K562 (cell line): ENCODE results near the gene AKT1. TPM values are rescaled to one million over a fixed set of nuclear protein-coding genes. Genes with fewer than 3 reads are reported as not detected.

Experiments used
- BHLHE40 ChIP-seq: IDR thresholded peaks from 2 replicates; pipeline ENCODE4 v1.6.1; 2011; ENCODE audit warnings: low read length, improper control_type of control experiment
- FOXK2 ChIP-seq, 2 experiments: fragments of 450-650 bp; IDR thresholded peaks in 1 of 2; conservative IDR thresholded peaks in 1 of 2; 2 replicates each; pipeline ENCODE4 v1.6.1; 2016; ENCODE audit warnings: low read depth in 2 of 2, mild to moderate bottlenecking in 1 of 2
- IFI16 ChIP-seq: fragments of 250-450 bp; sonication (Bioruptor Pico); IDR thresholded peaks from 2 replicates; pipeline ENCODE4 v2.1.2; 2022; ENCODE audit warnings: mild to moderate bottlenecking, inconsistent platforms
- MYBL2 ChIP-seq, 2 experiments: fragments of 450-650 bp in 1 of 2; sonication (generic) in 1 of 2; formaldehyde crosslinking in 1 of 2; IDR thresholded peaks; 2 replicates each; pipeline versions ENCODE4 v1.6.1 to v1.8.1; 2017 to 2022; ENCODE audit warnings: borderline replicate concordance in 1 of 2, inconsistent platforms in 1 of 2, low read depth in 1 of 2, mild to moderate bottlenecking in 1 of 2, missing genetic modification reagents in 1 of 2, moderate library complexity in 1 of 2
- ZBTB8A ChIP-seq: fragments of 450-650 bp; IDR thresholded peaks from 2 replicates; pipeline ENCODE4 v1.6.1; 2018; ENCODE audit warnings: mild to moderate bottlenecking, moderate library complexity; ENCODE audit not compliant: partially characterized antibody
- polyA plus RNA-seq, 8 experiments: library from polyadenylated mRNA; depleted of rRNA in 4 of 8; stranded (reverse) in 5 of 8; unstranded in 3 of 8; fragments of >200 nt; fragmentation: Nextera tagmentation in 2 of 8; fragmentation: Illumina TruSeq in 1 of 8; extraction: Ambion mirVana in 2 of 8; extraction: Trizol in 1 of 8; gene quantifications; 2 replicates each; pipeline versions ENCODE4 v1.2.1 to v1.2.3, GENCODE V29; 2011 to 2014; ENCODE audit warnings: inconsistent platforms in 1 of 8, missing spikeins in 1 of 8
- total RNA-seq, 7 experiments: library from RNA; depleted of rRNA in 6 of 7; stranded (reverse); fragments of >200 nt in 6 of 7; fragmentation: Illumina TruSeq in 2 of 7; extraction: Trizol in 2 of 7; gene quantifications; 2 replicates each; pipeline versions ENCODE4 v1.2.1 to v1.2.3, GENCODE V29; 2011 to 2021; ENCODE audit warnings: low replicate concordance in 1 of 7
- TF ChIP-seq, protein P1 (sequence below): fragments of 250-450 bp; sonication (Bioruptor Pico); IDR thresholded peaks from 2 replicates; pipeline ENCODE4 v1.5.0; 2022; ENCODE audit warnings: mild to moderate bottlenecking
- TF ChIP-seq, protein P2 (sequence below), 2 experiments: fragments of 450-650 bp; IDR thresholded peaks; 2 replicates each; pipeline ENCODE4 v1.6.1; 2018; ENCODE audit warnings: mild to moderate bottlenecking in 2 of 2, low read depth in 1 of 2; ENCODE audit not compliant: partially characterized antibody in 2 of 2
- TF ChIP-seq, protein P3 (sequence below): fragments of 200-600 bp; sonication (generic); IDR thresholded peaks from one replicate; pipeline ENCODE4 v1.6.1; 2012; ENCODE audit warnings: mild to moderate bottlenecking, low read depth, low read length, inconsistent platforms

Gene AKT1
- total and polyA plus RNA-seq, 9 of the 15 experiments (the other 6 are each of a cell fraction or from before 2014, with no cell fraction given), result 0.49 to 132 (median 75.1) TPM

DNA sequence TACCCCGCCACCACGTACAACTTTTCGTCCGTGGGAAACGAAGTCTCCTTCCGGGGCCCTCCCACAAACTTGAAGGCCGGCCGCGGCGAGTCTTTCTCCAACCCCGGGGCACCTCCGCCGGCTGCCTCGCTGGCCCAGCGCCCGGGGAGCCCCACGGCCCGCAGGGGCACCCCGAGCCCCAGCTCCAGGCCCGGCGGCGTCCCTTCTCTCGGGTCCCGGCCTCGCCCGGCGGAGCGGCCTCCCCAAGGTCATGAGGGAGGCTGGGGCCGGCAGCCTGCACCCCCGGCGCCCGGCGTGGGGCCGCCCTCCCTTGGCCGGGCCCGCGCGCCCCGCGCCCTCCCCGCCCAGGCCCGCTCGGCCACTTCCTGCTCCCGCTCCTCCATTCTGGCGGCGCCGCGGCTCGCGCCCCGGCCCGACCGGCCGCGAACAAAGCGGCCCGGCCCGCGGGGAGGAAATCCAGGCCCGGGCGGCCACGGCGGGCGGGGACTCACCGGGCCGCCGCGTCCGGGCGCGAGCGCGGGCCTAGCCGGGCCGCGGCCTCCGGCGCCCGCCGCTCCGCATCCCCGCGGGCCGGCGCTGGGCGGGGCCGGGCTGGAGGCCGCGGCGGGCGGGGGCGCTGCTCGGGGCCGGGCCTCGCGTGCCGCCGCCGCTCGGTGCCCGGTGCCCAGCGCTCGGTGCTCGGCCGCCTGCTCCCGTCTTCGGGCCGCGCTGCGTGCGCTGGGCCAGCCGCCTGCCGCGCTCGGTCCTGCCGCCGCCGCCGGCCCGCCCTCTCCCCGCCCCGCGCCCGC, at the start of gene AKT1 (continued):
- TF ChIP-seq BHLHE40 (no peak), ZBTB8A (no peak), MYBL2 (IDR thresholded peaks at IDR 0.05; ENCODE audit: low read depth) (no peak), MYBL2 (CRISPR knock-in tag; IDR thresholded peaks at IDR 0.05; ENCODE audit: borderline replicate concordance) (no peak), IFI16 (no peak), FOXK2 (conservative IDR thresholded peaks at IDR 0.05 in 1 of 2, IDR thresholded peaks at IDR 0.05 in 1 of 2; ENCODE audit: low read depth in 2 of 2) (no peak)
- TF ChIP-seq, protein P1, sequence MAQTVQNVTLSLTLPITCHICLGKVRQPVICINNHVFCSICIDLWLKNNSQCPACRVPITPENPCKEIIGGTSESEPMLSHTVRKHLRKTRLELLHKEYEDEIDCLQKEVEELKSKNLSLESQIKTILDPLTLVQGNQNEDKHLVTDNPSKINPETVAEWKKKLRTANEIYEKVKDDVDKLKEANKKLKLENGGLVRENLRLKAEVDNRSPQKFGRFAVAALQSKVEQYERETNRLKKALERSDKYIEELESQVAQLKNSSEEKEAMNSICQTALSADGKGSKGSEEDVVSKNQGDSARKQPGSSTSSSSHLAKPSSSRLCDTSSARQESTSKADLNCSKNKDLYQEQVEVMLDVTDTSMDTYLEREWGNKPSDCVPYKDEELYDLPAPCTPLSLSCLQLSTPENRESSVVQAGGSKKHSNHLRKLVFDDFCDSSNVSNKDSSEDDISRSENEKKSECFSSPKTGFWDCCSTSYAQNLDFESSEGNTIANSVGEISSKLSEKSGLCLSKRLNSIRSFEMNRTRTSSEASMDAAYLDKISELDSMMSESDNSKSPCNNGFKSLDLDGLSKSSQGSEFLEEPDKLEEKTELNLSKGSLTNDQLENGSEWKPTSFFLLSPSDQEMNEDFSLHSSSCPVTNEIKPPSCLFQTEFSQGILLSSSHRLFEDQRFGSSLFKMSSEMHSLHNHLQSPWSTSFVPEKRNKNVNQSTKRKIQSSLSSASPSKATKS (CRISPR knock-in tag), result no peak
- TF ChIP-seq, protein P2, sequence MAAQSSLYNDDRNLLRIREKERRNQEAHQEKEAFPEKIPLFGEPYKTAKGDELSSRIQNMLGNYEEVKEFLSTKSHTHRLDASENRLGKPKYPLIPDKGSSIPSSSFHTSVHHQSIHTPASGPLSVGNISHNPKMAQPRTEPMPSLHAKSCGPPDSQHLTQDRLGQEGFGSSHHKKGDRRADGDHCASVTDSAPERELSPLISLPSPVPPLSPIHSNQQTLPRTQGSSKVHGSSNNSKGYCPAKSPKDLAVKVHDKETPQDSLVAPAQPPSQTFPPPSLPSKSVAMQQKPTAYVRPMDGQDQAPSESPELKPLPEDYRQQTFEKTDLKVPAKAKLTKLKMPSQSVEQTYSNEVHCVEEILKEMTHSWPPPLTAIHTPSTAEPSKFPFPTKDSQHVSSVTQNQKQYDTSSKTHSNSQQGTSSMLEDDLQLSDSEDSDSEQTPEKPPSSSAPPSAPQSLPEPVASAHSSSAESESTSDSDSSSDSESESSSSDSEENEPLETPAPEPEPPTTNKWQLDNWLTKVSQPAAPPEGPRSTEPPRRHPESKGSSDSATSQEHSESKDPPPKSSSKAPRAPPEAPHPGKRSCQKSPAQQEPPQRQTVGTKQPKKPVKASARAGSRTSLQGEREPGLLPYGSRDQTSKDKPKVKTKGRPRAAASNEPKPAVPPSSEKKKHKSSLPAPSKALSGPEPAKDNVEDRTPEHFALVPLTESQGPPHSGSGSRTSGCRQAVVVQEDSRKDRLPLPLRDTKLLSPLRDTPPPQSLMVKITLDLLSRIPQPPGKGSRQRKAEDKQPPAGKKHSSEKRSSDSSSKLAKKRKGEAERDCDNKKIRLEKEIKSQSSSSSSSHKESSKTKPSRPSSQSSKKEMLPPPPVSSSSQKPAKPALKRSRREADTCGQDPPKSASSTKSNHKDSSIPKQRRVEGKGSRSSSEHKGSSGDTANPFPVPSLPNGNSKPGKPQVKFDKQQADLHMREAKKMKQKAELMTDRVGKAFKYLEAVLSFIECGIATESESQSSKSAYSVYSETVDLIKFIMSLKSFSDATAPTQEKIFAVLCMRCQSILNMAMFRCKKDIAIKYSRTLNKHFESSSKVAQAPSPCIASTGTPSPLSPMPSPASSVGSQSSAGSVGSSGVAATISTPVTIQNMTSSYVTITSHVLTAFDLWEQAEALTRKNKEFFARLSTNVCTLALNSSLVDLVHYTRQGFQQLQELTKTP (IDR thresholded peaks at IDR 0.05; ENCODE audit: low read depth in 1 of 2, partially characterized antibody in 2 of 2), result no peak
- TF ChIP-seq, protein P3, sequence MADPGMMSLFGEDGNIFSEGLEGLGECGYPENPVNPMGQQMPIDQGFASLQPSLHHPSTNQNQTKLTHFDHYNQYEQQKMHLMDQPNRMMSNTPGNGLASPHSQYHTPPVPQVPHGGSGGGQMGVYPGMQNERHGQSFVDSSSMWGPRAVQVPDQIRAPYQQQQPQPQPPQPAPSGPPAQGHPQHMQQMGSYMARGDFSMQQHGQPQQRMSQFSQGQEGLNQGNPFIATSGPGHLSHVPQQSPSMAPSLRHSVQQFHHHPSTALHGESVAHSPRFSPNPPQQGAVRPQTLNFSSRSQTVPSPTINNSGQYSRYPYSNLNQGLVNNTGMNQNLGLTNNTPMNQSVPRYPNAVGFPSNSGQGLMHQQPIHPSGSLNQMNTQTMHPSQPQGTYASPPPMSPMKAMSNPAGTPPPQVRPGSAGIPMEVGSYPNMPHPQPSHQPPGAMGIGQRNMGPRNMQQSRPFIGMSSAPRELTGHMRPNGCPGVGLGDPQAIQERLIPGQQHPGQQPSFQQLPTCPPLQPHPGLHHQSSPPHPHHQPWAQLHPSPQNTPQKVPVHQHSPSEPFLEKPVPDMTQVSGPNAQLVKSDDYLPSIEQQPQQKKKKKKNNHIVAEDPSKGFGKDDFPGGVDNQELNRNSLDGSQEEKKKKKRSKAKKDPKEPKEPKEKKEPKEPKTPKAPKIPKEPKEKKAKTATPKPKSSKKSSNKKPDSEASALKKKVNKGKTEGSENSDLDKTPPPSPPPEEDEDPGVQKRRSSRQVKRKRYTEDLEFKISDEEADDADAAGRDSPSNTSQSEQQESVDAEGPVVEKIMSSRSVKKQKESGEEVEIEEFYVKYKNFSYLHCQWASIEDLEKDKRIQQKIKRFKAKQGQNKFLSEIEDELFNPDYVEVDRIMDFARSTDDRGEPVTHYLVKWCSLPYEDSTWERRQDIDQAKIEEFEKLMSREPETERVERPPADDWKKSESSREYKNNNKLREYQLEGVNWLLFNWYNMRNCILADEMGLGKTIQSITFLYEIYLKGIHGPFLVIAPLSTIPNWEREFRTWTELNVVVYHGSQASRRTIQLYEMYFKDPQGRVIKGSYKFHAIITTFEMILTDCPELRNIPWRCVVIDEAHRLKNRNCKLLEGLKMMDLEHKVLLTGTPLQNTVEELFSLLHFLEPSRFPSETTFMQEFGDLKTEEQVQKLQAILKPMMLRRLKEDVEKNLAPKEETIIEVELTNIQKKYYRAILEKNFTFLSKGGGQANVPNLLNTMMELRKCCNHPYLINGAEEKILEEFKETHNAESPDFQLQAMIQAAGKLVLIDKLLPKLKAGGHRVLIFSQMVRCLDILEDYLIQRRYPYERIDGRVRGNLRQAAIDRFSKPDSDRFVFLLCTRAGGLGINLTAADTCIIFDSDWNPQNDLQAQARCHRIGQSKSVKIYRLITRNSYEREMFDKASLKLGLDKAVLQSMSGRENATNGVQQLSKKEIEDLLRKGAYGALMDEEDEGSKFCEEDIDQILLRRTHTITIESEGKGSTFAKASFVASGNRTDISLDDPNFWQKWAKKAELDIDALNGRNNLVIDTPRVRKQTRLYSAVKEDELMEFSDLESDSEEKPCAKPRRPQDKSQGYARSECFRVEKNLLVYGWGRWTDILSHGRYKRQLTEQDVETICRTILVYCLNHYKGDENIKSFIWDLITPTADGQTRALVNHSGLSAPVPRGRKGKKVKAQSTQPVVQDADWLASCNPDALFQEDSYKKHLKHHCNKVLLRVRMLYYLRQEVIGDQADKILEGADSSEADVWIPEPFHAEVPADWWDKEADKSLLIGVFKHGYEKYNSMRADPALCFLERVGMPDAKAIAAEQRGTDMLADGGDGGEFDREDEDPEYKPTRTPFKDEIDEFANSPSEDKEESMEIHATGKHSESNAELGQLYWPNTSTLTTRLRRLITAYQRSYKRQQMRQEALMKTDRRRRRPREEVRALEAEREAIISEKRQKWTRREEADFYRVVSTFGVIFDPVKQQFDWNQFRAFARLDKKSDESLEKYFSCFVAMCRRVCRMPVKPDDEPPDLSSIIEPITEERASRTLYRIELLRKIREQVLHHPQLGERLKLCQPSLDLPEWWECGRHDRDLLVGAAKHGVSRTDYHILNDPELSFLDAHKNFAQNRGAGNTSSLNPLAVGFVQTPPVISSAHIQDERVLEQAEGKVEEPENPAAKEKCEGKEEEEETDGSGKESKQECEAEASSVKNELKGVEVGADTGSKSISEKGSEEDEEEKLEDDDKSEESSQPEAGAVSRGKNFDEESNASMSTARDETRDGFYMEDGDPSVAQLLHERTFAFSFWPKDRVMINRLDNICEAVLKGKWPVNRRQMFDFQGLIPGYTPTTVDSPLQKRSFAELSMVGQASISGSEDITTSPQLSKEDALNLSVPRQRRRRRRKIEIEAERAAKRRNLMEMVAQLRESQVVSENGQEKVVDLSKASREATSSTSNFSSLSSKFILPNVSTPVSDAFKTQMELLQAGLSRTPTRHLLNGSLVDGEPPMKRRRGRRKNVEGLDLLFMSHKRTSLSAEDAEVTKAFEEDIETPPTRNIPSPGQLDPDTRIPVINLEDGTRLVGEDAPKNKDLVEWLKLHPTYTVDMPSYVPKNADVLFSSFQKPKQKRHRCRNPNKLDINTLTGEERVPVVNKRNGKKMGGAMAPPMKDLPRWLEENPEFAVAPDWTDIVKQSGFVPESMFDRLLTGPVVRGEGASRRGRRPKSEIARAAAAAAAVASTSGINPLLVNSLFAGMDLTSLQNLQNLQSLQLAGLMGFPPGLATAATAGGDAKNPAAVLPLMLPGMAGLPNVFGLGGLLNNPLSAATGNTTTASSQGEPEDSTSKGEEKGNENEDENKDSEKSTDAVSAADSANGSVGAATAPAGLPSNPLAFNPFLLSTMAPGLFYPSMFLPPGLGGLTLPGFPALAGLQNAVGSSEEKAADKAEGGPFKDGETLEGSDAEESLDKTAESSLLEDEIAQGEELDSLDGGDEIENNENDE, result no peak
